K562 (cell line): ENCODE measurements around the gene HAT1. TPM values are rescaled to one million over a fixed set of nuclear protein-coding genes. Genes with fewer than 3 reads are reported as not detected.

Source experiments
- CBFA2T3 ChIP-seq: fragments of 450-650 bp; IDR thresholded peaks from 2 replicates; pipeline ENCODE4 v1.6.1; 2017
- CGGBP1 ChIP-seq: fragments of 250-450 bp; sonication (Bioruptor Pico); IDR thresholded peaks from 2 replicates; pipeline ENCODE4 v1.9.0; 2021; ENCODE audit warnings: mild to moderate bottlenecking
- CREBBP ChIP-seq: IDR thresholded peaks from one replicate; pipeline ENCODE4 v1.6.1; 2012; ENCODE audit warnings: low read depth, mild to moderate bottlenecking, control low read depth, inconsistent platforms, low read length
- ELF4 ChIP-seq: fragments of 450-650 bp; formaldehyde crosslinking; IDR thresholded peaks from 2 replicates; pipeline ENCODE4 v1.4.0; 2022; ENCODE audit warnings: missing genetic modification characterization
- EWSR1 ChIP-seq: fragments of 450-650 bp; IDR thresholded peaks from 2 replicates; pipeline ENCODE4 v1.6.1; 2018; ENCODE audit warnings: borderline replicate concordance, mild to moderate bottlenecking, low read depth, moderate library complexity; ENCODE audit not compliant: partially characterized antibody
- FUS ChIP-seq: fragments of 200-400 bp; formaldehyde crosslinking; optimal IDR thresholded peaks from 2 replicates; pipeline ENCODE3; 2017; ENCODE audit warnings: low read depth, low read length
- LEF1 ChIP-seq: fragments of 450-650 bp; IDR thresholded peaks from 2 replicates; pipeline ENCODE4 v1.6.1; 2016; ENCODE audit warnings: mild to moderate bottlenecking
- MBD2 ChIP-seq: sonication (generic); IDR thresholded peaks from 2 replicates; pipeline ENCODE4 v1.6.1; 2016; ENCODE audit warnings: low read depth, borderline replicate concordance
- MCM7 ChIP-seq, 2 experiments: fragments of 450-650 bp; IDR thresholded peaks; 2 replicates each; pipeline ENCODE4 v1.6.1; 2016 to 2018
- MEF2D ChIP-seq: conservative IDR thresholded peaks from 2 replicates; pipeline ENCODE4 v1.6.1; 2016; ENCODE audit warnings: low read depth, missing genetic modification characterization, missing compliant biosample characterization
- POLR2AphosphoS5 ChIP-seq: IDR thresholded peaks from 2 replicates; pipeline ENCODE4 v1.6.1; 2011; ENCODE audit warnings: mild to moderate bottlenecking, low read depth, low read length, moderate library complexity; ENCODE audit not compliant: control insufficient read depth, insufficient read depth
- RAD21 ChIP-seq, 2 experiments: fragments of 250-450 bp in 1 of 2; fragments of 450-650 bp in 1 of 2; sonication (Bioruptor Pico) in 1 of 2; formaldehyde crosslinking in 1 of 2; IDR thresholded peaks in 1 of 2; conservative IDR thresholded peaks in 1 of 2; 2 replicates each; pipeline versions ENCODE4 v1.4.0 to v1.8.0; 2020 to 2022; ENCODE audit warnings: mild to moderate bottlenecking in 2 of 2, moderate library complexity in 1 of 2
- SAFB ChIP-seq: fragments of 200-400 bp; formaldehyde crosslinking; IDR thresholded peaks from 2 replicates; pipeline ENCODE4 v1.6.1; 2017; ENCODE audit warnings: low read depth, low read length, borderline replicate concordance
- XRCC3 ChIP-seq: fragments of 450-650 bp; IDR thresholded peaks from 2 replicates; pipeline ENCODE4 v1.6.1; 2017; ENCODE audit warnings: mild to moderate bottlenecking, moderate library complexity
- ZC3H8 ChIP-seq: fragments of 450-650 bp; IDR thresholded peaks from 2 replicates; pipeline ENCODE4 v1.6.1; 2017
- ZNF263 ChIP-seq: sonication (generic); formaldehyde crosslinking; IDR thresholded peaks from 2 replicates; pipeline ENCODE4 v1.8.0; 2022; ENCODE audit warnings: mild to moderate bottlenecking, missing genetic modification reagents, borderline replicate concordance
- ZNF3 ChIP-seq: fragments of 250-450 bp; sonication (Bioruptor Pico); IDR thresholded peaks from 2 replicates; pipeline ENCODE4 v1.5.0; 2021; ENCODE audit warnings: mild to moderate bottlenecking, moderate library complexity
- ZNF316 ChIP-seq: fragments of 450-650 bp; IDR thresholded peaks from 2 replicates; pipeline ENCODE4 v1.6.1; 2016
- ZNF592 ChIP-seq: fragments of 450-650 bp; IDR thresholded peaks from 2 replicates; pipeline ENCODE4 v1.6.1; 2017; ENCODE audit warnings: antibody characterized with exemption, mild to moderate bottlenecking
- ZNF609 ChIP-seq: sonication (generic); formaldehyde crosslinking; IDR thresholded peaks from 2 replicates; pipeline ENCODE4 v1.8.1; 2023; ENCODE audit warnings: missing genetic modification reagents, mild to moderate bottlenecking, borderline replicate concordance
- polyA plus RNA-seq, 8 experiments: library from polyadenylated mRNA; depleted of rRNA in 4 of 8; stranded (reverse) in 5 of 8; unstranded in 3 of 8; fragments of >200 nt; fragmentation: Nextera tagmentation in 2 of 8; fragmentation: Illumina TruSeq in 1 of 8; extraction: Ambion mirVana in 2 of 8; extraction: Trizol in 1 of 8; gene quantifications; 2 replicates each; pipeline versions ENCODE4 v1.2.1 to v1.2.3, GENCODE V29; 2011 to 2014; ENCODE audit warnings: inconsistent platforms in 1 of 8, missing spikeins in 1 of 8
- total RNA-seq, 7 experiments: library from RNA; depleted of rRNA in 6 of 7; stranded (reverse); fragments of >200 nt in 6 of 7; fragmentation: Illumina TruSeq in 2 of 7; extraction: Trizol in 2 of 7; gene quantifications; 2 replicates each; pipeline versions ENCODE4 v1.2.1 to v1.2.3, GENCODE V29; 2011 to 2021; ENCODE audit warnings: low replicate concordance in 1 of 7

HAT1 gene
- total and polyA plus RNA-seq, 9 of the 15 experiments (the other 6 are each of a cell fraction or from before 2014, with no cell fraction given), result 125 to 384 (median 244) TPM

- TF ChIP-seq CGGBP1 (0 out of 2 replicates have a peak, but pooled peaks have one; percentile 46), ZNF263 (no peak; the same call in 1 of the 2 replicates), ZNF316 (no peak), POLR2AphosphoS5 (peak; percentile 84), ZNF609 (CRISPR knock-in tag) (no peak; the same call in 1 of the 2 replicates), MCM7 (IDR thresholded peaks at IDR 0.05) (no peak), FUS (no peak), SAFB (no peak), CBFA2T3 (no peak), MBD2 (peak; percentile 57; the same call in 1 of the 2 replicates), CREBBP (no peak), ZNF592 (no peak), ELF4 (CRISPR knock-in tag) (no peak), ZC3H8 (no peak), MEF2D (no peak), XRCC3 (no peak), LEF1 (no peak; the same call in 1 of the 2 replicates), RAD21 (CRISPR knock-in tag; conservative IDR thresholded peaks at IDR 0.05 in 1 of 2, IDR thresholded peaks at IDR 0.05 in 1 of 2) (no peak), EWSR1 (no peak), ZNF3 (CRISPR knock-in tag) (no peak)
These were observed at the start of gene HAT1 (continued) for GRCh38 chr2:171922230-171923022.
